HepG2 (cell line): Measurements from ENCODE around the gene CDC20. TPM values are rescaled to one million over a fixed set of nuclear protein-coding genes. Genes with fewer than 3 reads are reported as not detected.

Source experiments
- DNMT1 ChIP-seq: sonication (generic); formaldehyde crosslinking; IDR thresholded peaks from 2 replicates; pipeline ENCODE4 v1.5.1; 2020; ENCODE audit warnings: mild to moderate bottlenecking, missing genetic modification reagents
- DPF2 ChIP-seq: sonication (generic); formaldehyde crosslinking; IDR thresholded peaks from 2 replicates; pipeline ENCODE4 v1.4.0; 2020; ENCODE audit warnings: mild to moderate bottlenecking, low read depth, missing genetic modification reagents, borderline replicate concordance
- DR1 ChIP-seq: sonication (generic); formaldehyde crosslinking; IDR thresholded peaks from 2 replicates; pipeline ENCODE4 v1.8.0; 2021; ENCODE audit warnings: mild to moderate bottlenecking, missing genetic modification reagents, inconsistent platforms
- ELF1 ChIP-seq: sonication (generic); formaldehyde crosslinking; IDR thresholded peaks from 2 replicates; pipeline ENCODE4 v1.4.0; 2020; ENCODE audit warnings: missing genetic modification reagents
- HMGXB3 ChIP-seq: sonication (generic); formaldehyde crosslinking; IDR thresholded peaks from 2 replicates; pipeline ENCODE4 v1.4.0; 2020; ENCODE audit warnings: missing genetic modification reagents, borderline replicate concordance
- JUN ChIP-seq: sonication (generic); formaldehyde crosslinking; IDR thresholded peaks from 2 replicates; pipeline ENCODE4 v1.4.0; 2020; ENCODE audit warnings: mild to moderate bottlenecking, missing genetic modification reagents
- TBX3 ChIP-seq: fragments of 450-650 bp; IDR thresholded peaks from 2 replicates; pipeline ENCODE4 v1.6.1; 2017; ENCODE audit warnings: antibody characterized with exemption, mild to moderate bottlenecking, inconsistent platforms, borderline replicate concordance
- ZMYM2 ChIP-seq: sonication (generic); formaldehyde crosslinking; IDR thresholded peaks from 2 replicates; pipeline ENCODE4 v1.8.0; 2022; ENCODE audit warnings: mild to moderate bottlenecking, missing genetic modification reagents
- ZNF484 ChIP-seq: sonication (generic); formaldehyde crosslinking; IDR thresholded peaks from 2 replicates; pipeline ENCODE4 v1.5.1; 2020; ENCODE audit warnings: mild to moderate bottlenecking, low read depth, missing genetic modification reagents, borderline replicate concordance
- ZNF530 ChIP-seq: sonication (generic); formaldehyde crosslinking; IDR thresholded peaks from 2 replicates; pipeline ENCODE4 v1.5.0; 2020; ENCODE audit warnings: low read depth, mild to moderate bottlenecking, missing genetic modification reagents
- ZNF547 ChIP-seq: sonication (generic); formaldehyde crosslinking; IDR thresholded peaks from 2 replicates; pipeline ENCODE4 v1.5.1; 2020; ENCODE audit warnings: mild to moderate bottlenecking, missing genetic modification reagents
- ZNF615 ChIP-seq: sonication (generic); formaldehyde crosslinking; IDR thresholded peaks from 2 replicates; pipeline ENCODE4 v1.5.0; 2020; ENCODE audit warnings: mild to moderate bottlenecking, missing genetic modification reagents, borderline replicate concordance
- polyA plus RNA-seq, 8 experiments: library from polyadenylated mRNA; depleted of rRNA in 3 of 8; stranded (reverse) in 7 of 8; unstranded in 1 of 8; fragments of >200 nt; fragmentation: Illumina TruSeq in 4 of 8; extraction: Trizol in 4 of 8; gene quantifications; 2 replicates each; pipeline versions ENCODE4 v1.2.1 to v1.2.3, GENCODE V29; 2011 to 2016; ENCODE audit warnings: low read depth in 4 of 8, missing spikeins in 1 of 8, mixed read lengths in 1 of 8; ENCODE audit not compliant: insufficient read depth in 1 of 8
- total RNA-seq, 5 experiments: library from RNA; depleted of rRNA; stranded (reverse); fragments of >200 nt; fragmentation: Illumina TruSeq; extraction: Trizol; gene quantifications; 2 replicates each; pipeline ENCODE4 v1.2.3, GENCODE V29; 2016; ENCODE audit warnings: low read depth in 1 of 5
- TF ChIP-seq, protein P1 (sequence below): sonication (generic); formaldehyde crosslinking; IDR thresholded peaks from one replicate; pipeline ENCODE4 v1.5.1; 2020; ENCODE audit warnings: mild to moderate bottlenecking, missing genetic modification reagents; ENCODE audit errors: not compliant biosample characterization
- TF ChIP-seq, protein P2 (sequence below), 2 experiments: fragments of 450-650 bp in 1 of 2; sonication (generic) in 1 of 2; formaldehyde crosslinking; IDR thresholded peaks; 2 replicates each; pipeline versions ENCODE4 v1.5.0 to v1.8.0; 2020 to 2022; ENCODE audit warnings: mild to moderate bottlenecking in 1 of 2, missing genetic modification reagents in 1 of 2

CDC20 gene
- total and polyA plus RNA-seq, 2 of the 13 experiments (the other 11 are each of a cell fraction or from before 2014, with no cell fraction given) = 57.9 to 90.0 TPM

DNA sequence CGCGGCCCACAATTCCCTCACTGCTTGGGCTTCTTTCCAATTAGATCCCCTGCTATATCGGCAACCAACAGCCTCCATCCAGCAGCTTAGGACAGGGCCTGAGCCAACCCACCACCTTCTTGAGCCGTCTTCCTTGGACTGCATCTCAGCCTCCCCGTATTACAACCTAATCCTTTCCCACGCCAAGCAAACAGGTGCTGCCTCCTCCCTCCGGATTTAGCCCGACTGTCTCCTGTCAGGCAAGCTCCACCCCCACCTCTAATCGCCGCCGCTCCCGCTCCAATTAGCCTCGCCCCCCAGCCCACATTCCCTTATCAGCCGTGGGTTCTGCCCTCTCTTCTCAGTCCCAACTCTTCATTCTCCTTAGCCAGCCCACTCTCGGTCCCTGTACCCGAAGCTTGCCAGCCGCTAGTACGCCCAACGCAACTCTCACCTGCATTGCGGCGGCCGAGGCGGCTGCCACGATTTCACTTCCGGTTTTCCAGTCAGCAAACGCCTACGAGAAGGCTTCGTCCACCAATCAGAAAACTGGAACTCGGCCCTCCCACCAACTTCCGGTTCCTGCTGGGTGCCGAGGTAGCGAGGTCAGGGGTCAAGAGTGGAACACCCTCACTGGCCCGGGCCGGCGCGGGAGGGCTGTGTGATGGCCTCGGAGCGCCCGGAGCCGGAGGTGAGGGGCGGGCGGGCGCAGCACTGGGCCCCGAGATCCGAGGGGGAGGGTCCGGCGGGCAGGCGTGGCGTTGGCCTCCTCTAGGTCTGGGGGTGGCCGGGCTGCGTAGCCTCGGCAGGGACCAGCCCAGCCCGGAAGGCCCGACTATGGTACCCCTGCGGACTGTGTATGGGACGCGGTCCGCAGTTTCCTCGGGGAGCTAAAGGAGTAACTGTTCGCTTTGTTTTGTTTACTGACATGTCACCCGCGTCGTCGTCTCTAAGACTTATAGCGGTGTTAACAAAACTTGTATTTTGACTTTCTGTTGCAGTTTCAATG lies 30.8 kb downstream of the CDC20 start, which contains the start of the genes MED8 and SZT2 (continued):
- TF ChIP-seq ZMYM2 (CRISPR knock-in tag) (no peak), ZNF615 (CRISPR knock-in tag) (no peak), ZNF484 (CRISPR knock-in tag) (no peak), DR1 (peak; percentile 72; the same call in 1 of the 2 replicates), HMGXB3 (CRISPR knock-in tag) (peak; percentile 62; the same call in 1 of the 2 replicates), ZNF547 (CRISPR knock-in tag) (peak; percentile 66), DPF2 (CRISPR knock-in tag) (no peak), DNMT1 (CRISPR knock-in tag) (no peak; the same call in 1 of the 2 replicates), JUN (CRISPR knock-in tag) (no peak), ELF1 (peak; percentile 95), TBX3 (no peak), ZNF530 (CRISPR knock-in tag) (no peak)
- TF ChIP-seq, protein P1, sequence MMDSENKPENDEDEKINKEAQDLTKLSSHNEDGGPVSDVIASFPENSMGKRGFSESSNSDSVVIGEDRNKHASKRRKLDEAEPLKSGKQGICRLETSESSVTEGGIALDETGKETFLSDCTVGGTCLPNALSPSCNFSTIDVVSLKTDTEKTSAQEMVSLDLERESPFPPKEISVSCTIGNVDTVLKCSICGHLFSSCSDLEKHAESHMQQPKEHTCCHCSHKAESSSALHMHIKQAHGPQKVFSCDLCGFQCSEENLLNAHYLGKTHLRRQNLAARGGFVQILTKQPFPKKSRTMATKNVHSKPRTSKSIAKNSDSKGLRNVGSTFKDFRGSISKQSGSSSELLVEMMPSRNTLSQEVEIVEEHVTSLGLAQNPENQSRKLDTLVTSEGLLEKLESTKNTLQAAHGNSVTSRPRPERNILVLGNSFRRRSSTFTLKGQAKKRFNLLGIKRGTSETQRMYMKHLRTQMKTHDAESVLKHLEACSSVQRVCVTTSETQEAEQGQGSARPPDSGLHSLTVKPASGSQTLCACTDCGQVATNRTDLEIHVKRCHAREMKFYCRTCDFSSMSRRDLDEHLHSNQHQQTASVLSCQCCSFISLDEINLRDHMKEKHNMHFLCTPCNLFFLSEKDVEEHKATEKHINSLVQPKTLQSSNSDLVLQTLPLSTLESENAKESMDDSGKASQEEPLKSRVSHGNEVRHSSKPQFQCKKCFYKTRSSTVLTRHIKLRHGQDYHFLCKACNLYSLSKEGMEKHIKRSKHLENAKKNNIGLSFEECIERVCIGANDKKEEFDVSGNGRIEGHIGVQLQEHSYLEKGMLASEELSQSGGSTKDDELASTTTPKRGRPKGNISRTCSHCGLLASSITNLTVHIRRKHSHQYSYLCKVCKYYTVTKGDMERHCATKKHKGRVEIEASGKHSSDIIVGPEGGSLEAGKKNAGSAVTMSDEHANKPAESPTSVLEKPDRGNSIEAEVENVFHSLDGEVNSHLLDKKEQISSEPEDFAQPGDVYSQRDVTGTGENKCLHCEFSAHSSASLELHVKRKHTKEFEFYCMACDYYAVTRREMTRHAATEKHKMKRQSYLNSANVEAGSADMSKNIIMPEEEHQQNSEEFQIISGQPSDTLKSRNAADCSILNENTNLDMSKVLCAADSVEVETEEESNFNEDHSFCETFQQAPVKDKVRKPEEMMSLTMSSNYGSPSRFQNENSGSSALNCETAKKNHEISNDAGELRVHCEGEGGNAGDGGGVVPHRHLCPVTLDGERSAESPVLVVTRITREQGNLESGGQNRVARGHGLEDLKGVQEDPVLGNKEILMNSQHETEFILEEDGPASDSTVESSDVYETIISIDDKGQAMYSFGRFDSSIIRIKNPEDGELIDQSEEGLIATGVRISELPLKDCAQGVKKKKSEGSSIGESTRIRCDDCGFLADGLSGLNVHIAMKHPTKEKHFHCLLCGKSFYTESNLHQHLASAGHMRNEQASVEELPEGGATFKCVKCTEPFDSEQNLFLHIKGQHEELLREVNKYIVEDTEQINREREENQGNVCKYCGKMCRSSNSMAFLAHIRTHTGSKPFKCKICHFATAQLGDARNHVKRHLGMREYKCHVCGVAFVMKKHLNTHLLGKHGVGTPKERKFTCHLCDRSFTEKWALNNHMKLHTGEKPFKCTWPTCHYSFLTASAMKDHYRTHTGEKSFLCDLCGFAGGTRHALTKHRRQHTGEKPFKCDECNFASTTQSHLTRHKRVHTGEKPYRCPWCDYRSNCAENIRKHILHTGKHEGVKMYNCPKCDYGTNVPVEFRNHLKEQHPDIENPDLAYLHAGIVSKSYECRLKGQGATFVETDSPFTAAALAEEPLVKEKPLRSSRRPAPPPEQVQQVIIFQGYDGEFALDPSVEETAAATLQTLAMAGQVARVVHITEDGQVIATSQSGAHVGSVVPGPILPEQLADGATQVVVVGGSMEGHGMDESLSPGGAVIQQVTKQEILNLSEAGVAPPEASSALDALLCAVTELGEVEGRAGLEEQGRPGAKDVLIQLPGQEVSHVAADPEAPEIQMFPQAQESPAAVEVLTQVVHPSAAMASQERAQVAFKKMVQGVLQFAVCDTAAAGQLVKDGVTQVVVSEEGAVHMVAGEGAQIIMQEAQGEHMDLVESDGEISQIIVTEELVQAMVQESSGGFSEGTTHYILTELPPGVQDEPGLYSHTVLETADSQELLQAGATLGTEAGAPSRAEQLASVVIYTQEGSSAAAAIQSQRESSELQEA = peak; percentile 58
- TF ChIP-seq, protein P2, sequence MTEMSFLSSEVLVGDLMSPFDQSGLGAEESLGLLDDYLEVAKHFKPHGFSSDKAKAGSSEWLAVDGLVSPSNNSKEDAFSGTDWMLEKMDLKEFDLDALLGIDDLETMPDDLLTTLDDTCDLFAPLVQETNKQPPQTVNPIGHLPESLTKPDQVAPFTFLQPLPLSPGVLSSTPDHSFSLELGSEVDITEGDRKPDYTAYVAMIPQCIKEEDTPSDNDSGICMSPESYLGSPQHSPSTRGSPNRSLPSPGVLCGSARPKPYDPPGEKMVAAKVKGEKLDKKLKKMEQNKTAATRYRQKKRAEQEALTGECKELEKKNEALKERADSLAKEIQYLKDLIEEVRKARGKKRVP (CRISPR knock-in tag; IDR thresholded peaks at IDR 0.05) = peak in 1 of 2 experiments; percentile 96; a peak in 2 of 4 replicates
